ENCODE data around the gene SHISAL1. TPM values are rescaled to one million over a fixed set of nuclear protein-coding genes. Genes with fewer than 3 reads are reported as not detected.

SHISAL1 gene
- total RNA-seq, 1 donor: 11.4 TPM

DNA sequence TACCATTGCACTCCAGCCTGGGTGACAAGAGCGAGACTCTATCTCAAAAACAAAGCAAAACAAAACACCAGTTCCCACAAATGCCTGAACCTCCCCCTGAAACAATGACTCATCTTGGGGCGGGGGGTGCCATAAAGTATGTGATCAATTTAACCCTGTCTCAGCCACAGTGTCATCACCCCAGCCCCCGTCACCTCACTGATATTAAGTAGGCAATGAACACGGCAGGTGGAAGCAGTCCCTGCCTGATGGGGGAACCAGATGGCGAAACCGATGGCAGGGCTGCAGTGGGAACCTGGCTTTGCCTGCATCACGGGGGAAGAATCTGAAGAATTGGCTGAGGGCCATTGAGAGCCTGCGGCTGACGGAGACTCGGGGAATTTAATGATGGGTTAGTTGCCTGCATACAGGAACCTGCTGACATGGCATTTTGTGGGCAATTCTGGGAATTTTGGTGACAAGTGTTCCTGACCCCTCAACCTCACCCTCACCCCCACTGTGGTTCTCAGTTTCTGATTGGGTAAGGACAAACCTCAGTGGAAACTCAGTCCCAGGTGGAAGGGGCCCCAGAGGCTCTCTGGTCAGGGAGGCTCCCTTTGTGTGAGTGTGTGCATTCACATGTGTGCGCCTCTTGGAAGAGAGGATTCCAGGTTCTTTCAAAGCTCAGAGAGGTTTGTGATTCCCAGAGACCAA is 39.1 kb upstream of the SHISAL1 start:
- TF ChIP-seq, protein P1, sequence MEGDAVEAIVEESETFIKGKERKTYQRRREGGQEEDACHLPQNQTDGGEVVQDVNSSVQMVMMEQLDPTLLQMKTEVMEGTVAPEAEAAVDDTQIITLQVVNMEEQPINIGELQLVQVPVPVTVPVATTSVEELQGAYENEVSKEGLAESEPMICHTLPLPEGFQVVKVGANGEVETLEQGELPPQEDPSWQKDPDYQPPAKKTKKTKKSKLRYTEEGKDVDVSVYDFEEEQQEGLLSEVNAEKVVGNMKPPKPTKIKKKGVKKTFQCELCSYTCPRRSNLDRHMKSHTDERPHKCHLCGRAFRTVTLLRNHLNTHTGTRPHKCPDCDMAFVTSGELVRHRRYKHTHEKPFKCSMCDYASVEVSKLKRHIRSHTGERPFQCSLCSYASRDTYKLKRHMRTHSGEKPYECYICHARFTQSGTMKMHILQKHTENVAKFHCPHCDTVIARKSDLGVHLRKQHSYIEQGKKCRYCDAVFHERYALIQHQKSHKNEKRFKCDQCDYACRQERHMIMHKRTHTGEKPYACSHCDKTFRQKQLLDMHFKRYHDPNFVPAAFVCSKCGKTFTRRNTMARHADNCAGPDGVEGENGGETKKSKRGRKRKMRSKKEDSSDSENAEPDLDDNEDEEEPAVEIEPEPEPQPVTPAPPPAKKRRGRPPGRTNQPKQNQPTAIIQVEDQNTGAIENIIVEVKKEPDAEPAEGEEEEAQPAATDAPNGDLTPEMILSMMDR (IDR thresholded peaks at IDR 0.05; ENCODE audit: insufficient read depth, low read length): no peak
- peak; percentile 94 for DNase-seq (ENCODE audit: low read depth)
- H3K4me3 ChIP-seq (ENCODE audit: low read depth, low read length): no peak overlapping the region

DNA sequence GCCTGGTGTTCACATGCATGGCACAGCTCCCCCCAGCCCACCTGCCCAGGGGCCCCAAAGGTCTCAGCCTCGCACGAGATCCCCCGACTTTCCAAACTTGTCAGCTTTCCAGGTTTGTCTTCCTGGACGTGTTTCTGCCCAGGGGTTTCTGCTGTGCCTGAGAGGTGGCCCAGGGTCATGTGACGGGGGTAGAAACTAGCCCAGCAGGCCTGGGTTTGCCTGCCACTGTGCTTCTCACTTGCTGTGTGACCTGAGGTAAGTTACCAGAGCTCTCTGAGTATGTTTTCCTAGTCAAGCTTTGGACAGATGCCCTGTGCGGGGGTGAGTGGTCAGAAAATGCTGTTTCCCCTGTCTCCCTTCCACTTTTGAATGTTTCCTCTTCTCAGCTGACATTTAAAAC is 38.3 kb upstream of the SHISAL1 start:
- no peak for DNase-seq (ENCODE audit: low read depth)
- no peak overlapping the region for H3K4me3 ChIP-seq (ENCODE audit: low read depth, low read length)
- TF ChIP-seq, protein P1 (IDR thresholded peaks at IDR 0.05; ENCODE audit: insufficient read depth, low read length): no peak

DNA sequence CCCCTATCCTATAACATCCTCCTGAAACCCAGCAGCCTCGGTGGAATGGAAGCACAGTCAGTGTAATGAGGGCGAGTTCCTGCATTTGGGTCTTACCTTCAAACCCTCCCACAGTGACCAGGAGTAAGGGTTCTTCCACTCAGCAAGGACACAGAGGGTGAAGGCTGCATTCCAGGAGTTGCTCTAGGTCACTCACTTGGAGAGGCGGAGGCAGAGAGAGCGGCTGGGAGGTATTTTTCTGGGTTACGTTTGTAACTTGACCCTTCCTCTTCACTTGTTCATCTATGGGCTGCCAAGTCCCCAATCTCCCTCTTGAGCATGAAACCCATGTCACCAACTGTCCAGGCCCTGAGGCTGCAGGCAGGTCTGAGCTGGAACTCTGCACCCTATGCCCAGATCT is 36.8 kb upstream of the SHISAL1 start:
- no peak overlapping the region for H3K4me3 ChIP-seq (ENCODE audit: low read depth, low read length)
- no peak for DNase-seq (ENCODE audit: low read depth)
- TF ChIP-seq, protein P1 (IDR thresholded peaks at IDR 0.05; ENCODE audit: insufficient read depth, low read length): no peak

DNA sequence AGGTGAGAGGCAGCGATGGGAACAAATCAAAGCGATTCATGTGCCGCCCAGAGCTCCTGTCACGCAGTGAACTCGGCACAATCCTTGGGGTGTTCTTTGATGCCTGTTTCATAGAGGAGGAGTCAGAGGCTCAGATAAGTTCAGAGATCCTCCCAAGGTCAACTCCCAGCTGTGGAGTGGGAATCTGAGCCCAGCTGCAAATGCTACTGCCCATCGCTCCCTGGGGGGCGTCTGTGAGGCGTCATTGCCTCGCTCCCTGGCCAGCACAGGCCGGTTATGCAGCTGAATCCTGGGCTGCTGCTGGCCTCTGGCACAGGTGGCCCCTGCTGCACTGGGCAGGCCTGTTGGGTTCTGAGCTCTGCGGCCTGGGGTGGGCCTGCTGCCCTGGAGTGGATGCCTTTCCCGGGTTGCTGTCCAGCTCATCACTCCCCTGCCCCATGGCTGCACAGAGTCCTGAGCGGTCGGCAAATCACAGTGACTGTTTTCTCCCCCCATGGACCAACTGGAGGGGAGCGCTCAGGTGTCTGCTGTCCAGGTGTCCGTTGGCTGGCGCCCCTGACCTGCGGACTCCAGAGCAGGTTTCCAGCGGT is 36.3 kb upstream of the SHISAL1 start:
- no peak for DNase-seq (ENCODE audit: low read depth)
- H3K4me3 ChIP-seq (ENCODE audit: low read depth, low read length): no peak overlapping the region
- TF ChIP-seq, protein P1 (IDR thresholded peaks at IDR 0.05; ENCODE audit: insufficient read depth, low read length): no peak

DNA sequence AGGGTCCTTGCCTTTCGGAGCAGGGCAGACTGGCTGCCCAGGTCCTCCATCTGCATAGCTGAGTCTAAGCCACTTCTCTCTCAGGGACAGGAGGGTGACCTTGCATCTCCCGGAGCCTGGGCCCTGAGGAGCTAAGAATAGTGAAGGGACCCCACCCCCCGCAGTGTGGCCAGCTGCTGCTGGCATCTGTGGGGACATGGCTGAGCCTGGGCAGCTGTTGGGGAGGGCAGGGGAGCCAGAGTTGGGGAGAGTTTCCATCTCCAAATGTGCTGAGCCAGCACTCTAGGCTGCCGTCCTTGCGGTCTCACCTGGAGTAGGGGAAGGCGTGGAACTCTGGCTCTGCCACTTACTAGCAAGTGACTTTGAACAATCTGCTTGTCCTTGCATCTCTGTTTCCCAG is 34.8 kb upstream of the SHISAL1 start:
- TF ChIP-seq, protein P1 (IDR thresholded peaks at IDR 0.05; ENCODE audit: insufficient read depth, low read length): no peak
- no peak overlapping the region for H3K4me3 ChIP-seq (ENCODE audit: low read depth, low read length)
- no peak for DNase-seq (ENCODE audit: low read depth)

DNA sequence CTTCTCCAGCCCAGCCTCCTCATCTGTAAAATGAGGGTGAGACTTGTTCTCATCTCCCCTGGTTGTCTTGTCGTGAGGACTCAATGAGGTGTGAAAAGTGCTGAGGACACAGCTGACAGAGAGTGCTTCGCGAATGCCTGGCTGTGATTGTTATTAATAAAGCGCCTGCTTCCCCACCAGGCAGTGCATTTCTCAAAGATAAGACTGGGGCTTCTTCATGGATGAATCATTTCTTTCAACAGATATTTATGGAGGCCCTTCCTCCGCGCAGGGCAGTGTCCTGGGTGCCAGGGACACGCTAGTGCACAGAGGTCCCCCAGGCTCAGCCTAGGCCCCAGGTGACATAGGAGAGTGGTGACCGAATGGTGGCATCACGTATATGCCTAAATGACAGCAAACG is 34.3 kb upstream of the SHISAL1 start:
- DNase-seq (ENCODE audit: low read depth): no peak
- no peak overlapping the region for H3K4me3 ChIP-seq (ENCODE audit: low read depth, low read length)
- TF ChIP-seq, protein P1 (IDR thresholded peaks at IDR 0.05; ENCODE audit: insufficient read depth, low read length): no peak

Measured in fibroblast of the aortic adventitia (primary cell).